ENCODE data around the gene SYNDIG1L.

DNA sequence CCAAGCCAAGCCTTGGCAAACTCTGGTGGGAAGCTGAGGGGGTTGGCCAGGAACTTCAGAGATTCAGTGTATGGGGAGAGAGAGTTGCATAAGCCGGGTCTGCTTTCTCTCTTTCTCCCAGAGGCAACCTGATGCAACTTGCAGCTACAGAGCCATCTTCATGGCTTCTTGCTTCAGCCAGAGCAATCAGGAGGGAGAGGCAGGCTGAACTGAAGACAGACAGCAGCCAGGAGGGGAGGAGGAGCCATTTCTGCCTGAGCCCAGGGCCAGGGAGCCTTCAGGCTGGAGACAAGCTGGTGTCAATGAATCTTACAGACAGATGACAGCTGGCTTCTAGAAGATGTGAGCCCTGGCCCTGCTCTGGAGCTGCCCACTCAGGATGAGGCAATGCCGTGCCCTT lies 48.4 kb upstream of the SYNDIG1L start:
- TF ChIP-seq SP1 (CRISPR knock-in tag; conservative IDR thresholded peaks at IDR 0.05) (no peak), MYBL2 (CRISPR knock-in tag; IDR thresholded peaks at IDR 0.05) (no peak), GTF2I (CRISPR knock-in tag; conservative IDR thresholded peaks at IDR 0.05) (no peak), HMGA2 (CRISPR knock-in tag; IDR thresholded peaks at IDR 0.05) (no peak), FOXK1 (CRISPR knock-in tag; IDR thresholded peaks at IDR 0.05) (no peak), ZNF263 (CRISPR knock-in tag; IDR thresholded peaks at IDR 0.05; ENCODE audit: low read depth) (no peak)
- TF ChIP-seq, protein P1, sequence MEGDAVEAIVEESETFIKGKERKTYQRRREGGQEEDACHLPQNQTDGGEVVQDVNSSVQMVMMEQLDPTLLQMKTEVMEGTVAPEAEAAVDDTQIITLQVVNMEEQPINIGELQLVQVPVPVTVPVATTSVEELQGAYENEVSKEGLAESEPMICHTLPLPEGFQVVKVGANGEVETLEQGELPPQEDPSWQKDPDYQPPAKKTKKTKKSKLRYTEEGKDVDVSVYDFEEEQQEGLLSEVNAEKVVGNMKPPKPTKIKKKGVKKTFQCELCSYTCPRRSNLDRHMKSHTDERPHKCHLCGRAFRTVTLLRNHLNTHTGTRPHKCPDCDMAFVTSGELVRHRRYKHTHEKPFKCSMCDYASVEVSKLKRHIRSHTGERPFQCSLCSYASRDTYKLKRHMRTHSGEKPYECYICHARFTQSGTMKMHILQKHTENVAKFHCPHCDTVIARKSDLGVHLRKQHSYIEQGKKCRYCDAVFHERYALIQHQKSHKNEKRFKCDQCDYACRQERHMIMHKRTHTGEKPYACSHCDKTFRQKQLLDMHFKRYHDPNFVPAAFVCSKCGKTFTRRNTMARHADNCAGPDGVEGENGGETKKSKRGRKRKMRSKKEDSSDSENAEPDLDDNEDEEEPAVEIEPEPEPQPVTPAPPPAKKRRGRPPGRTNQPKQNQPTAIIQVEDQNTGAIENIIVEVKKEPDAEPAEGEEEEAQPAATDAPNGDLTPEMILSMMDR (IDR thresholded peaks at IDR 0.05): no peak
- TF ChIP-seq, protein P2, sequence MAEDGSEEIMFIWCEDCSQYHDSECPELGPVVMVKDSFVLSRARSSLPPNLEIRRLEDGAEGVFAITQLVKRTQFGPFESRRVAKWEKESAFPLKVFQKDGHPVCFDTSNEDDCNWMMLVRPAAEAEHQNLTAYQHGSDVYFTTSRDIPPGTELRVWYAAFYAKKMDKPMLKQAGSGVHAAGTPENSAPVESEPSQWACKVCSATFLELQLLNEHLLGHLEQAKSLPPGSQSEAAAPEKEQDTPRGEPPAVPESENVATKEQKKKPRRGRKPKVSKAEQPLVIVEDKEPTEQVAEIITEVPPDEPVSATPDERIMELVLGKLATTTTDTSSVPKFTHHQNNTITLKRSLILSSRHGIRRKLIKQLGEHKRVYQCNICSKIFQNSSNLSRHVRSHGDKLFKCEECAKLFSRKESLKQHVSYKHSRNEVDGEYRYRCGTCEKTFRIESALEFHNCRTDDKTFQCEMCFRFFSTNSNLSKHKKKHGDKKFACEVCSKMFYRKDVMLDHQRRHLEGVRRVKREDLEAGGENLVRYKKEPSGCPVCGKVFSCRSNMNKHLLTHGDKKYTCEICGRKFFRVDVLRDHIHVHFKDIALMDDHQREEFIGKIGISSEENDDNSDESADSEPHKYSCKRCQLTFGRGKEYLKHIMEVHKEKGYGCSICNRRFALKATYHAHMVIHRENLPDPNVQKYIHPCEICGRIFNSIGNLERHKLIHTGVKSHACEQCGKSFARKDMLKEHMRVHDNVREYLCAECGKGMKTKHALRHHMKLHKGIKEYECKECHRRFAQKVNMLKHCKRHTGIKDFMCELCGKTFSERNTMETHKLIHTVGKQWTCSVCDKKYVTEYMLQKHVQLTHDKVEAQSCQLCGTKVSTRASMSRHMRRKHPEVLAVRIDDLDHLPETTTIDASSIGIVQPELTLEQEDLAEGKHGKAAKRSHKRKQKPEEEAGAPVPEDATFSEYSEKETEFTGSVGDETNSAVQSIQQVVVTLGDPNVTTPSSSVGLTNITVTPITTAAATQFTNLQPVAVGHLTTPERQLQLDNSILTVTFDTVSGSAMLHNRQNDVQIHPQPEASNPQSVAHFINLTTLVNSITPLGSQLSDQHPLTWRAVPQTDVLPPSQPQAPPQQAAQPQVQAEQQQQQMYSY (CRISPR knock-in tag; IDR thresholded peaks at IDR 0.05): no peak
- TF ChIP-seq, protein P3, sequence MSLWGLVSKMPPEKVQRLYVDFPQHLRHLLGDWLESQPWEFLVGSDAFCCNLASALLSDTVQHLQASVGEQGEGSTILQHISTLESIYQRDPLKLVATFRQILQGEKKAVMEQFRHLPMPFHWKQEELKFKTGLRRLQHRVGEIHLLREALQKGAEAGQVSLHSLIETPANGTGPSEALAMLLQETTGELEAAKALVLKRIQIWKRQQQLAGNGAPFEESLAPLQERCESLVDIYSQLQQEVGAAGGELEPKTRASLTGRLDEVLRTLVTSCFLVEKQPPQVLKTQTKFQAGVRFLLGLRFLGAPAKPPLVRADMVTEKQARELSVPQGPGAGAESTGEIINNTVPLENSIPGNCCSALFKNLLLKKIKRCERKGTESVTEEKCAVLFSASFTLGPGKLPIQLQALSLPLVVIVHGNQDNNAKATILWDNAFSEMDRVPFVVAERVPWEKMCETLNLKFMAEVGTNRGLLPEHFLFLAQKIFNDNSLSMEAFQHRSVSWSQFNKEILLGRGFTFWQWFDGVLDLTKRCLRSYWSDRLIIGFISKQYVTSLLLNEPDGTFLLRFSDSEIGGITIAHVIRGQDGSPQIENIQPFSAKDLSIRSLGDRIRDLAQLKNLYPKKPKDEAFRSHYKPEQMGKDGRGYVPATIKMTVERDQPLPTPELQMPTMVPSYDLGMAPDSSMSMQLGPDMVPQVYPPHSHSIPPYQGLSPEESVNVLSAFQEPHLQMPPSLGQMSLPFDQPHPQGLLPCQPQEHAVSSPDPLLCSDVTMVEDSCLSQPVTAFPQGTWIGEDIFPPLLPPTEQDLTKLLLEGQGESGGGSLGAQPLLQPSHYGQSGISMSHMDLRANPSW (CRISPR knock-in tag; conservative IDR thresholded peaks at IDR 0.05; ENCODE audit: low read depth): no peak
- TF ChIP-seq, protein P4, sequence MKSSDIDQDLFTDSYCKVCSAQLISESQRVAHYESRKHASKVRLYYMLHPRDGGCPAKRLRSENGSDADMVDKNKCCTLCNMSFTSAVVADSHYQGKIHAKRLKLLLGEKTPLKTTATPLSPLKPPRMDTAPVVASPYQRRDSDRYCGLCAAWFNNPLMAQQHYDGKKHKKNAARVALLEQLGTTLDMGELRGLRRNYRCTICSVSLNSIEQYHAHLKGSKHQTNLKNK (CRISPR knock-in tag; IDR thresholded peaks at IDR 0.05): no peak
- TF ChIP-seq, protein P5, sequence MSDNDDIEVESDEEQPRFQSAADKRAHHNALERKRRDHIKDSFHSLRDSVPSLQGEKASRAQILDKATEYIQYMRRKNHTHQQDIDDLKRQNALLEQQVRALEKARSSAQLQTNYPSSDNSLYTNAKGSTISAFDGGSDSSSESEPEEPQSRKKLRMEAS (CRISPR knock-in tag; IDR thresholded peaks at IDR 0.05): no peak
- TF ChIP-seq, protein P6, sequence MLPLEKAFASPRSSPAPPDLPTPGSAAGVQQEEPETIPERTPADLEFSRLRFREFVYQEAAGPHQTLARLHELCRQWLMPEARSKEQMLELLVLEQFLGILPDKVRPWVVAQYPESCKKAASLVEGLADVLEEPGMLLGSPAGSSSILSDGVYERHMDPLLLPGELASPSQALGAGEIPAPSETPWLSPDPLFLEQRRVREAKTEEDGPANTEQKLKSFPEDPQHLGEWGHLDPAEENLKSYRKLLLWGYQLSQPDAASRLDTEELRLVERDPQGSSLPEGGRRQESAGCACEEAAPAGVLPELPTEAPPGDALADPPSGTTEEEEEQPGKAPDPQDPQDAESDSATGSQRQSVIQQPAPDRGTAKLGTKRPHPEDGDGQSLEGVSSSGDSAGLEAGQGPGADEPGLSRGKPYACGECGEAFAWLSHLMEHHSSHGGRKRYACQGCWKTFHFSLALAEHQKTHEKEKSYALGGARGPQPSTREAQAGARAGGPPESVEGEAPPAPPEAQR (CRISPR knock-in tag; IDR thresholded peaks at IDR 0.05): no peak
- TF ChIP-seq, protein P7, sequence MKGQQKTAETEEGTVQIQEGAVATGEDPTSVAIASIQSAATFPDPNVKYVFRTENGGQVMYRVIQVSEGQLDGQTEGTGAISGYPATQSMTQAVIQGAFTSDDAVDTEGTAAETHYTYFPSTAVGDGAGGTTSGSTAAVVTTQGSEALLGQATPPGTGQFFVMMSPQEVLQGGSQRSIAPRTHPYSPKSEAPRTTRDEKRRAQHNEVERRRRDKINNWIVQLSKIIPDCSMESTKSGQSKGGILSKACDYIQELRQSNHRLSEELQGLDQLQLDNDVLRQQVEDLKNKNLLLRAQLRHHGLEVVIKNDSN (CRISPR knock-in tag; IDR thresholded peaks at IDR 0.05): no peak
